Measurements from ENCODE around the gene GADL1.

- TF ChIP-seq SP1 (IDR thresholded peaks at IDR 0.05), result no peak
- no peak for TF ChIP-seq FOXM1 (IDR thresholded peaks at IDR 0.05; ENCODE audit: borderline replicate concordance)
- TF ChIP-seq BHLHE40 (IDR thresholded peaks at IDR 0.05; ENCODE audit: borderline replicate concordance), result no peak
- no peak for TF ChIP-seq SUZ12 (IDR thresholded peaks at IDR 0.05)
- no peak for TF ChIP-seq NFRKB (IDR thresholded peaks at IDR 0.05)
- TF ChIP-seq HDGF (IDR thresholded peaks at IDR 0.05; ENCODE audit: borderline replicate concordance), result no peak
- no peak for TF ChIP-seq ELF4 (IDR thresholded peaks at IDR 0.05)
- TF ChIP-seq FOXK2 (IDR thresholded peaks at IDR 0.05), result no peak
- TF ChIP-seq TARDBP (IDR thresholded peaks at IDR 0.05), result no peak
- TF ChIP-seq LEF1 (IDR thresholded peaks at IDR 0.05; ENCODE audit: borderline replicate concordance), result no peak
These were observed 35.5 kb downstream of the GADL1 start for GRCh38 chr3:30858894-30859389.
